Measurements from ENCODE around the gene CEP131. TPM values are rescaled to one million over a fixed set of nuclear protein-coding genes. Genes with fewer than 3 reads are reported as not detected.

Gene CEP131
- total and polyA plus RNA-seq, 2 of the 4 experiments (the other 2 are of a cell fraction) = 4.8 to 9.6 TPM

DNA sequence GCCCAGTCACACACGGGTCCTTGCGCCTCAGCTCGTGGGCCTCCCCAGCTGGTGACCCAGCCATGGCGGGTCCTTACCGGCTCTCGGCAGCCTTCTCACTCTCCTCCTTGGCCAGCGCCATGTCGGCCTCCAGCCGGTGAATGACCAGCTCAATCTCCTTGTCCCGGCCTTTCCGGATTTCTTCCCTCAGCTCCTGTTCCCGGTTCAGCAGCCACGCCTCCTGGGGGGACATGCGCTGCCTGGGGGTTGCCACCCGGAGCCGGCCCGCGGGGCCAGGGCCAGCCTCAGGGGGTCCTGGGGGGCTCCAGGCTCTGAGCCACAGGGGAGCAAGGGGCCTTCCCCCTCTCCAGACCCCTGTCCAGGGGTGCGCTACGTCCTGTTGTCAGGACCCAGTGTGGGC lies 31.6 kb downstream of the CEP131 start:
- no peaks in the 10 kb centered on the region for H3K27me3 ChIP-seq (ENCODE audit: control insufficient read depth, insufficient read depth, low read length)
- POLR2A ChIA-PET (ENCODE audit: unreplicated experiment) = no interaction called here
- no peak overlapping the region for H3K4ac ChIP-seq (ENCODE audit: low read depth, low read length)
- no peaks in the 10 kb centered on the region for H3K9me1 ChIP-seq (ENCODE audit: insufficient read depth, low read length)
- H3K4me1 ChIP-seq (ENCODE audit: control insufficient read depth, insufficient read depth, low read length) = no peaks in the 10 kb centered on the region
- H3K27ac ChIP-seq (ENCODE audit: insufficient read depth, low read length) = no peak overlapping the region
- no TSS peak for BruUV-seq (replicated peaks)
- no peaks in the 10 kb centered on the region for H3K79me1 ChIP-seq (ENCODE audit: low read depth in 1 of 2, low read length in 2 of 2)
- no peak overlapping the region for H3K4me3 ChIP-seq (ENCODE audit: insufficient read depth, low read depth, low read length)
- no peak overlapping the region for H3K9ac ChIP-seq (ENCODE audit: low read depth, low read length)
- no peak for ATAC-seq (ENCODE audit: low read depth)
- no peak overlapping the region for H2BK15ac ChIP-seq (ENCODE audit: low read depth, low read length)
- H4K91ac ChIP-seq (ENCODE audit: insufficient read depth, low read depth, low read length) = no peak overlapping the region
- no peak for DNase-seq
- no peak overlapping the region for H3K56ac ChIP-seq (ENCODE audit: extremely low read depth, insufficient read depth, low read length)
- no peak overlapping the region for H4K8ac ChIP-seq (ENCODE audit: low read depth in 2 of 2, low read length in 2 of 2)
- dilution Hi-C loops (cut with HindIII; ENCODE audit: low sequenced_read_pairs, unreplicated experiment) = no loop called here
- H3K18ac ChIP-seq (ENCODE audit: low read depth, low read length) = no peak overlapping the region
- H3K23ac ChIP-seq (ENCODE audit: low read depth, low read length) = no peak overlapping the region
- H4K20me1 ChIP-seq (ENCODE audit: insufficient read depth, low read length) = no peaks in the 10 kb centered on the region; the same call in 1 of the 2 replicates
- no peak for TF ChIP-seq SMC3 (IDR thresholded peaks at IDR 0.05; ENCODE audit: low read depth, low read length)
- no peak for TF ChIP-seq RFX5 (IDR thresholded peaks at IDR 0.05; ENCODE audit: low read depth, low read length)
- no peak for TF ChIP-seq NFE2L2 (IDR thresholded peaks at IDR 0.05; ENCODE audit: low read depth, low read length)
- no peak for TF ChIP-seq RAD21 (IDR thresholded peaks at IDR 0.05; ENCODE audit: low read length)
- TF ChIP-seq, protein P1, sequence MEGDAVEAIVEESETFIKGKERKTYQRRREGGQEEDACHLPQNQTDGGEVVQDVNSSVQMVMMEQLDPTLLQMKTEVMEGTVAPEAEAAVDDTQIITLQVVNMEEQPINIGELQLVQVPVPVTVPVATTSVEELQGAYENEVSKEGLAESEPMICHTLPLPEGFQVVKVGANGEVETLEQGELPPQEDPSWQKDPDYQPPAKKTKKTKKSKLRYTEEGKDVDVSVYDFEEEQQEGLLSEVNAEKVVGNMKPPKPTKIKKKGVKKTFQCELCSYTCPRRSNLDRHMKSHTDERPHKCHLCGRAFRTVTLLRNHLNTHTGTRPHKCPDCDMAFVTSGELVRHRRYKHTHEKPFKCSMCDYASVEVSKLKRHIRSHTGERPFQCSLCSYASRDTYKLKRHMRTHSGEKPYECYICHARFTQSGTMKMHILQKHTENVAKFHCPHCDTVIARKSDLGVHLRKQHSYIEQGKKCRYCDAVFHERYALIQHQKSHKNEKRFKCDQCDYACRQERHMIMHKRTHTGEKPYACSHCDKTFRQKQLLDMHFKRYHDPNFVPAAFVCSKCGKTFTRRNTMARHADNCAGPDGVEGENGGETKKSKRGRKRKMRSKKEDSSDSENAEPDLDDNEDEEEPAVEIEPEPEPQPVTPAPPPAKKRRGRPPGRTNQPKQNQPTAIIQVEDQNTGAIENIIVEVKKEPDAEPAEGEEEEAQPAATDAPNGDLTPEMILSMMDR (conservative IDR thresholded peaks at IDR 0.05; ENCODE audit: low read depth, low read length) = no peak
- TF ChIP-seq RCOR1 (IDR thresholded peaks at IDR 0.05; ENCODE audit: insufficient replicate concordance, low read length) = no peak
- no peak for TF ChIP-seq BHLHE40 (IDR thresholded peaks at IDR 0.05; ENCODE audit: low read depth, low read length)
- TF ChIP-seq MXI1 (IDR thresholded peaks at IDR 0.05; ENCODE audit: borderline replicate concordance, low read depth, low read length) = no peak
- TF ChIP-seq, protein P2, sequence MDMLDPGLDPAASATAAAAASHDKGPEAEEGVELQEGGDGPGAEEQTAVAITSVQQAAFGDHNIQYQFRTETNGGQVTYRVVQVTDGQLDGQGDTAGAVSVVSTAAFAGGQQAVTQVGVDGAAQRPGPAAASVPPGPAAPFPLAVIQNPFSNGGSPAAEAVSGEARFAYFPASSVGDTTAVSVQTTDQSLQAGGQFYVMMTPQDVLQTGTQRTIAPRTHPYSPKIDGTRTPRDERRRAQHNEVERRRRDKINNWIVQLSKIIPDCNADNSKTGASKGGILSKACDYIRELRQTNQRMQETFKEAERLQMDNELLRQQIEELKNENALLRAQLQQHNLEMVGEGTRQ (IDR thresholded peaks at IDR 0.05; ENCODE audit: low read depth, low read length) = no peak
- TF ChIP-seq, protein P3, sequence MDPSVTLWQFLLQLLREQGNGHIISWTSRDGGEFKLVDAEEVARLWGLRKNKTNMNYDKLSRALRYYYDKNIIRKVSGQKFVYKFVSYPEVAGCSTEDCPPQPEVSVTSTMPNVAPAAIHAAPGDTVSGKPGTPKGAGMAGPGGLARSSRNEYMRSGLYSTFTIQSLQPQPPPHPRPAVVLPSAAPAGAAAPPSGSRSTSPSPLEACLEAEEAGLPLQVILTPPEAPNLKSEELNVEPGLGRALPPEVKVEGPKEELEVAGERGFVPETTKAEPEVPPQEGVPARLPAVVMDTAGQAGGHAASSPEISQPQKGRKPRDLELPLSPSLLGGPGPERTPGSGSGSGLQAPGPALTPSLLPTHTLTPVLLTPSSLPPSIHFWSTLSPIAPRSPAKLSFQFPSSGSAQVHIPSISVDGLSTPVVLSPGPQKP (IDR thresholded peaks at IDR 0.05; ENCODE audit: borderline replicate concordance, low read depth, low read length) = no peak
- no peak for TF ChIP-seq MAZ (IDR thresholded peaks at IDR 0.05; ENCODE audit: borderline replicate concordance, low read depth, low read length)
- no peak for TF ChIP-seq POLR2A (IDR thresholded peaks at IDR 0.05; ENCODE audit: low read depth, low read length)
- TF ChIP-seq CEBPB (IDR thresholded peaks at IDR 0.05; ENCODE audit: low read depth, low read length) = no peak
- TF ChIP-seq MAFK (IDR thresholded peaks at IDR 0.05; ENCODE audit: low read depth, low read length) = no peak
- TF ChIP-seq CHD1 (IDR thresholded peaks at IDR 0.05; ENCODE audit: low read depth, low read length) = no peak
- TF ChIP-seq FOS (IDR thresholded peaks at IDR 0.05; ENCODE audit: low read depth, low read length) = no peak
- H3K4me2 ChIP-seq (ENCODE audit: low read depth, low read length) = no peak overlapping the region
- peaks cover 11% of the 10 kb centered on the region for H3K36me3 ChIP-seq (ENCODE audit: control insufficient read depth, insufficient read depth, low read length)
- H2BK20ac ChIP-seq (ENCODE audit: low read depth, low read length) = no peak overlapping the region
- no peak overlapping the region for H2BK120ac ChIP-seq (ENCODE audit: low read depth, low read length)
- H2BK5ac ChIP-seq (ENCODE audit: low read depth, low read length, poor library complexity, severe bottlenecking) = no peak overlapping the region
- in situ Hi-C loops (cut with MboI; ENCODE audit: low sequenced_read_pairs) = no loop called here
- 93% methylated on average over 8 of the region's 20 CpGs; no CpG with 5 or more reads in 1 of the 2 experiments for WGBS, 2 experiments (ENCODE audit: extremely low coverage in 2 of 2, insufficient read length in 1 of 2)
- no peak overlapping the region for H3K14ac ChIP-seq (replicated peaks; ENCODE audit: low read depth, low read length)
- no peak overlapping the region for H2AK5ac ChIP-seq (ENCODE audit: low read depth, low read length)
- H2AK9ac ChIP-seq (replicated peaks; ENCODE audit: low read depth, low read length, poor library complexity) = no peak overlapping the region
- no peaks in the 10 kb centered on the region for H3K9me3 ChIP-seq (ENCODE audit: control insufficient read depth, insufficient read depth, low read length)
- intact Hi-C loops (cut with micrococcal nuclease) = no loop called here
- H2AFZ ChIP-seq (replicated peaks; ENCODE audit: low read length, poor library complexity) = no peak overlapping the region
- CTCF ChIA-PET = interaction anchor here (0.5 kb wide), 1 partner anchor 1076 kb away, joined by 3 read pairs; no protein-coding TSS in a partner anchor
- H4K5ac ChIP-seq (ENCODE audit: low read depth, low read length) = no peak overlapping the region

Measured in IMR-90 (cell line).